ENCODE results near the gene DPF3.

The DPF3 gene

GRCh38 chr14:72893636-72894322, at the start of gene DPF3:
Gene DPF3 (minus strand): TSS chr14:72894101. CDS start chr14:72894088, 13 bp downstream.
- DNase-seq (ENCODE audit: low spot score) = peak; percentile 97

DNA sequence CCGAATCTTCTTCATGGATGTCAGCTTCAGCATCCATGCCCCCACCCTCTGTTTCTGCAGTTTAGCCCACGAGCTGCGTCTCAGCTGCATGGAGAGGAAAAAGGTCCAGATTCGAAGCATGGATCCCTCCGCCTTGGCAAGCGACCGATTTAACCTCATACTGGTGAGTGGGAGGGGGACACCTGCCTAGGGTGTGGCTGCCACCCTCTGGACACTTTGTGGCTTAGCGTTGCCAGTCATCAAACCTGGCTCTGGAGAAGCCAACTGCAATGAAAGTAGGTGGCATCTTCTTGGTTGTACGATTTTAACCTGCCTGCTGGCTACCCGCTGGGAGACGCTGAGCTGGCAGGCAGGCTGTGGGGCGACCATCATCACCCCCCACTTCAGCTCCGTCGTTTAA, 49.0 kb upstream of the DPF3 start:
- DNase-seq (ENCODE audit: low spot score) = no peak

GRCh38 chr14:72941286-72941985, 47.5 kb upstream of the DPF3 start:
- DNase-seq (ENCODE audit: low spot score) = no peak

DNA sequence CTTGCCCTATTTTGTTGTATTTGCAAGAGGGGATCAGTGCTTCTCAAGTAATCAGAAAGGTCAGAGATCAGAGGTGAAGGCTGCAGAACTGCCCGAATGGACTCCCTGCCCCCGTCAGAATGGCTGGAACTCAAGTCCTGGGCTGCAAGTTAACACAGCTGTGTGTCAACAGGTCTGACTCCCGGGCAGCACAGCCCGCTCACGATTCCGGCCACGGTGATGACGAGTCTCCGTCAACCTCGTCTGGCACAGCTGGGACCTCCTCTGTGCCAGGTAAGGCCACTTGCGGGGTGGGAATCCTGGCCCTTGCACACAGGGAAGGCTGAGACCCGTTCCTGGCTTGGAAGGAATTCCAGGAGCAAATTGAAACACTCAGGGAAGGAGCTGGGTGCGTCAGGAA, 45.7 kb upstream of the DPF3 start:
- DNase-seq (ENCODE audit: low spot score) = no peak

DNA sequence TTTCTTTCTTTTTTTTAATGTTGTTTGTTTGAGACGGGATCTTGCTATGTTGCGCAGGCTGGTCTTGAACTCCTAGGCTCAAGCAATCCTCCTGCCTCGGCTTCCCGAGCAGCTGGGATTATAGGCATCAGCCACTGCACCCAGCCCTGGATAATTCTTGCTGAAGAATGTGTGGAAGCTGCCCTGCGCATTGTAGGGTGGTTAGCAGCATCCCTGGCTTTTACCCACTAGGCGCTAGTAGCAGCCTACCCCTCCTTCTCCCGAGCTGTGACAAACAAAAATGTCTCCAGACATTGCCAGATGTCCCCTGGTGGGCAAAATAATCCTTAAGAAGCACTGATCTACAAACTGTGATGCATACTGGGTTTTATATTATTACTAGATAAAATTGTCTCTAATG, 39.0 kb upstream of the DPF3 start:
- DNase-seq (ENCODE audit: low spot score) = no peak

DNA sequence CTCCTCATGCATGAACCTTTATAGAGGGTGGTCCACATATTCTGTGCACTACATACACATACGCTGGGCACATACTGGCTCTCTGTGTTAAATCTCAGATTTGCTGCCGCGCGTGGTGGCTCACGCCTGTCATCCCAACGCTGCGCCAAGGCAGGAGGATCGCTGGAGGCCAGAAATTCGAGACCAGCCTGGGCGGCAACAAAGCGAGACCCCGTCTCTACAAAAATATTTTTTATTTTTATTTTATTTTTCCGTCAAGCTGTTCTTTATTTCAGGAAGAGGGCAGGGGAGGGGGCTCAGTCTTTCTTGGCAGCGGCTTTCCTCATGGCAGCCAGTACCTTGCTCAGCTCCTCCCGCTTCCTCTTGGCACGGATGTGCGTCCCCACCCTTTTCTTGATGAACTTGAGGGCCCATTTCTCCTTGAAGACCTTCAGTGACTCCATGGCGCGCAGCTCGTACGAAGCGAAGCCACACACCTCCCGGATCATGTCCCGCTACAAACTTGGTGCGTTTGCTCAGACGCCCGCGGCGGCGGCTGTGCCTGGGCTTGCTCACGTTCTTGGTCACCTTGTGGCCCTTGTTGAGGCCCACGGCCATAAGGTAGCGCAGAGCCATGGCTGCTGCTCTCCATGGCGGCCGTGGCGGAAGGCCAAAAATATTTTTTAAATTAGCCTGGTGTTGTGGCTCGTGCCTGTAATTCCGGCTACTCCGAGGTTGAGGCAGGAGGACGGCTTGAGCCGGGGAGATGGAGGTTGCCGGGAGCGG, 35.6 kb upstream of the DPF3 start:
- no peak for DNase-seq (ENCODE audit: low spot score)

DNA sequence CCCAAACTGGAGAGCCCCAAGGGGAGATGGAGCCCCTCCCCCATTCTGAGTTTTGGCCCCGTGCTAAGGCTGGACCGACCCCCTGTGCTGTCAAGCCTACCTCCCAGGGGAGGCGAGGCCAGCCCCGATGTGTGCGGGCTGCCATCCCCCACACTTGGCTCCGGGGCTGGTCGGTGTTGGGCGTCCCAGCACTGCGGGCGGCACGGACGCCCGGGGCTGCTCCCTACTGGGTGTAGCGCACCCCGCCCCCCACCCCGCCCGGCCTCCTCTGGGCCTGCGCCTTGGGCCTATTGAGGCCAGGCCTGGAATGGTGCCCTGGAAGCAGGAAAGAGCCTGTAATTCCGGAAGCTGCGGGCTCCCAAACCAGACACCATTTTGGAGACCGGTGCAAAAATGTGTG, 35.0 kb upstream of the DPF3 start:
- no peak for DNase-seq (ENCODE audit: low spot score)

GRCh38 chr14:72926292-72927028, 32.6 kb upstream of the DPF3 start, which contains the start of gene DCAF4:
Gene DCAF4 (plus strand): TSS chr14:72926464. CDS start chr14:72937979, 11,515 bp downstream.
- peak; percentile 99 for DNase-seq (ENCODE audit: low spot score)

- no peak for DNase-seq (ENCODE audit: low spot score)
Observed at GRCh38 chr14:72925815-72926291, 32.0 kb upstream of the DPF3 start.

DNA sequence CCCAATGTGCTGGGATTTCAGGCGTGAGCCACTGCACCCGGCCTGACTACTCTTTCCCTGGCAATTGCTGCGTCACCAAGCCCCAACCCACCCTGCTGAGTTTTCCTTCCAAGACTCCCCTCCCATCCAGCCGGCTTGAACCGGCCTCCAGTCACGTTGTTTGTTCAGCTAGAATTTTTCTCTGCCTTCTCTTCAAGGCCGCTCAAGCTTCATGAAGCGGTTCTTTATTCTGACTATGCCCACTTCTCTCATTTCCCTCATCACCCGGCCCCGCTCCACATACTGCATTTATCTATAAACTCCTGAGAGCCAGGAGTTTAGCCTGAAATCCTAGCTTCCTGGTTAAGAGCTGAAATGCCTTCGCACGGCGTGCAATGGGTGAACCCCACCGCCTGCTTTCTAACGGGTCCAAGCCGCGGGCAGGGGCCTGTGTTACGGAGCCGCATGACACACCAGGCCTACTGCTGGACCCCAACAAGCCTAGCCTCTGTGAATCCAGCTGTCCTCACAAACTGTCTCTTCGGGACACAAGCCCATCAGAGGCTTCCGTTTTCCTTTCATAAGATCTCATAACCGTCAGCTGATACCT, 31.4 kb upstream of the DPF3 start:
- no peak for DNase-seq (ENCODE audit: low spot score)

DNA sequence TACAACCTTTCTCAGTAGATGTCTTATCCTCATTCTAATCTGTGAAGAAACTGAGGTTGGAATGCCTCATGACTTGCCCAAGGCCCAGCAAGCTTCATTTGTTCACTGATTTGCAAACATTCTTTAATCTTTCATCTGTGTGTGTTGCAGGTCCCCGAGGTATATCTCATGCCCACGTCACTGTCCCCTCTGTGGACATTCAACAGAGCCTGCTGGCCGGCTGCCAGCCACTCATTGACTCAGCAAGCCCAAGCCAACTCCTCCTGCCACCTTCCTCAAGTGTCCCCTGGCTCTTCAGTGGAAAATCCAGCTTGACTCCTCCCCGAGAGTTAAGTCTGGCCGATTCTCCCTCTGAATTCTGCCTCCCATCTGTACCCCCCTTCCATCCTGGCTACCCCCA, 30.4 kb upstream of the DPF3 start:
- no peak for DNase-seq (ENCODE audit: low spot score)

DNA sequence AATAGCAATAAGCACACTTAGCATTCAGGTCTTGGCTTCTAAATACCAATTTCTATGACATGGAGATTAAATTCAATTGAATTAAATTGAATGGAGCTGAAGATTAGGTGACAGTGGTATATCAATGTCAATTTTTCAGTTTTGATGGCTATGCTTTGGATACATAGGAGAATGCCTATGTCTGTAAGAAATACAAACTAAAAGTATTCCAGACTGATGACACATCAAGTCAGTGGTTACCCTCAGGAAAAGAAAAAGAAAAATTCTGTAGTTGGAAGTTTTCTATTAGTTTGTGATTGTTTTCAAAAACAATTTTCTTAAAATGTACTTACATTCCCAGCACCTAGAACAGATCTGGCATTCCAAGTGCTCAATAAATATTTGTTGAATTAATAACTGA, 27.5 kb upstream of the DPF3 start:
- DNase-seq (ENCODE audit: low spot score) = peak; percentile 50

GRCh38 chr14:72920008-72920407, 26.1 kb upstream of the DPF3 start:
- DNase-seq (ENCODE audit: low spot score) = no peak

GRCh38 chr14:72917094-72917802, 23.3 kb upstream of the DPF3 start:
- DNase-seq (ENCODE audit: low spot score) = no peak

DNA sequence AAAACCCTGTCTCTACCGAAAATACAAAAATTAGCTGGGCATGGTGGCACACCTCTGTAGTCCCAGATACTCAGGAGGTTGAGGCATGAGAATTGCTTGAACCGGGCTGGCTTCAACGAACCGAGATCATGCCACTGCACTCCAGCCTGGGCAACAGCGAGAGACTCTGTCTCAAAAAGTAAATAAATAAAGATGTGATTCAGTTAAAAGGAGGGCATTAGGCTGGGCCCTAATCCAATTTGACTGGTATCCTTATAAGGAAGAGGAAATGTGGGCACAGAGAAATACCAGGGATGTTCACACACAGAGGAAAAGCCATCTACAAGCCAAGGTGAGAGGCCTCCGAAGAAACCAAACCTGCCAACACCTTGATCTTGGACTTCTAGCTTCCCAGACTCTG, 22.3 kb upstream of the DPF3 start:
- DNase-seq (ENCODE audit: low spot score) = no peak

DNA sequence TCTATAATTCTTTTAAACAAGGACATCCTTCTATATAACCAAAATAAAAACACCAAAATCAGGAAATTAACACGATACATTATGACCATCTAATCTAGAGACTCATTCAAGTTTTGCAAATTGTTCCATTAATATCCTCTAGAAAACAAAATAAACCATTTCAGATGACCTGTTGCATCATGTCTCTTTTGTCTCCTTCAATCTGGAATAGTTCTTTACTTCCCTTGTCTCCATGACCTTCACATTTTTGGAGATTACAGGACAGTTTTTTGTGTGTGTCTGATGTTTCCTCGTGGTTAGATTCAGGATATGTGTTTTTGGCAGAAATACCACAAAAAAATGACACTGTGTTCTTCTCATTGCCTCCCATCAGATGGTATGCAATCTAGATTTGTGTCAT, 19.9 kb upstream of the DPF3 start:
- no peak for DNase-seq (ENCODE audit: low spot score)

GRCh38 chr14:72909163-72909562, 15.3 kb upstream of the DPF3 start:
- no peak for DNase-seq (ENCODE audit: low spot score)

GRCh38 chr14:72907886-72908285, 14.0 kb upstream of the DPF3 start:
- DNase-seq (ENCODE audit: low spot score) = peak; percentile 41

GRCh38 chr14:72906879-72907278, 13.0 kb upstream of the DPF3 start:
- no peak for DNase-seq (ENCODE audit: low spot score)

DNA sequence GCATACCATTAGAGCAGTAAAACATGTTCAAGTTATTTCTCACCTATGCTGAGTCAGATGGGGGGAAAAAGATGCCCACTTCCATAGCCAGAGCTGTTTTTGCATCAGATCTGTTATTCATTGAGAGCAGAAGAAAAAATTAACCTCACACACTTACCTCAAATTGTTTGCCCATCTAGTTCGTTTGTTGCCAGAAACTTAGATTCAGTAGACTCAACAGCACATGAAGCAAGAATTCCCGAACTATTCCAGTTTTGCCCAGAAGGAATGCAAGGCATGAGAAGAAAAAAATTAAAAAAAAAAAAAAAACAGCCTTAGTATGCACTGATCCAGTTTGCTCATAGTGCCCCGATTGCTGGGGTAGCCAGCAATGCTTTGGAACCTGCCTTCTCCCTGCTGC, 12.4 kb upstream of the DPF3 start:
- DNase-seq (ENCODE audit: low spot score) = peak; percentile 56
